GM20000 (cell line): ENCODE measurements around the gene HTR5A.

Experiments used
- DNase-seq: peaks from one replicate; pipeline ENCODE4 v3.0.0; 2012; ENCODE audit warnings: low spot score
- CTCF ChIP-seq: IDR thresholded peaks from 2 replicates; pipeline ENCODE4 v1.5.1; 2012; ENCODE audit warnings: mild to moderate bottlenecking, control low read depth; ENCODE audit errors: extremely low read depth, missing control alignments

Gene HTR5A

GRCh38 chr7:155132431-155132830, 62.3 kb downstream of the HTR5A start:
- TF ChIP-seq CTCF: no peak
- no peak for DNase-seq

- no peak for DNase-seq
- no peak for TF ChIP-seq CTCF
Measured at GRCh38 chr7:155136619-155137243, 66.6 kb downstream of the HTR5A start.
